Spleen (tissue), 7 donors: ENCODE data around the gene ARID5B.

Experiments used
- CTCF ChIP-seq, 11 experiments: fragments of 200-600 bp in 7 of 11; fragments of 450-650 bp in 4 of 11; sonication (generic) in 4 of 11; IDR thresholded peaks in 8 of 11; conservative IDR thresholded peaks in 3 of 11; 1 replicate in 7 of 11; 2 replicates in 4 of 11; pipeline versions ENCODE4 v1.4.0 to v1.8.0; 2016 to 2021; ENCODE audit warnings: antibody characterized with exemption in 11 of 11, inconsistent platforms in 4 of 11, mild to moderate bottlenecking in 1 of 11
- POLR2A ChIP-seq, 3 donors: fragments of 450-650 bp; IDR thresholded peaks; one replicate each; pipeline ENCODE4 v1.5.1; 2017; ENCODE audit warnings: antibody characterized with exemption in 3 of 3, mild to moderate bottlenecking in 1 of 3
- POLR2AphosphoS5 ChIP-seq, 3 donors: sonication (generic); formaldehyde crosslinking; IDR thresholded peaks; one replicate each; pipeline ENCODE4 v1.5.1; 2017; ENCODE audit warnings: antibody characterized with exemption in 3 of 3
- donor health status: DM: no; HTN: no; CAD: no; lungs with moderate emphysema.
- donor health status: DM: no; HTN: no; CAD: no.
- donor health status: DM: no; HTN: no; CAD: no.

- no peak for TF ChIP-seq POLR2A (IDR thresholded peaks at IDR 0.05)
- no peak for TF ChIP-seq CTCF (IDR thresholded peaks at IDR 0.05 in 8 of 11, conservative IDR thresholded peaks at IDR 0.05 in 3 of 11)
- TF ChIP-seq POLR2AphosphoS5 (IDR thresholded peaks at IDR 0.05) = no peak
Observed at GRCh38 chr10:62084451-62084850, 183.0 kb downstream of the ARID5B start.
